RWPE1 (cell line): ENCODE data around the gene CIAPIN1.
"Not testable (repeated sequence)": the region's sequence is repeated elsewhere in the genome, so short reads cannot be mapped to it uniquely, and the experiment has no call there.

ENCODE experiments used
- CTCF ChIA-PET: fragments of 350-600 bp; sonication (Branson Sonifier 250); formaldehyde crosslinking; extraction: SDS; loops from one replicate; lab custom pipeline; 2021; lab: Yijun Ruan, JAX
- POLR2A ChIA-PET: fragments of 400-600 bp; formaldehyde crosslinking; extraction: SDS; loops from one replicate; lab custom pipeline; 2020; ENCODE audit warnings: antibody characterized with exemption; ENCODE audit not compliant: low non-redundant PET; lab: Yijun Ruan, JAX
- DNase-seq: peaks from one replicate; pipeline ENCODE4 v3.0.0; 2012; ENCODE audit warnings: low spot score
- H3K27ac ChIP-seq: fragments of 450-650 bp; 2 replicates; pipeline ENCODE4 v1.5.1; 2017
- CTCF ChIP-seq: fragments of 450-650 bp; conservative IDR thresholded peaks from 2 replicates; pipeline ENCODE4 v1.5.1; 2017; ENCODE audit warnings: low read depth, mild to moderate bottlenecking

CIAPIN1 gene

GRCh38 chr16:57445510-57445909, 1.7 kb downstream of the CIAPIN1 start:
- DNase-seq, result no peak
- ChIA-PET POLR2A (no interaction called here), CTCF (no interaction called here)
- no peak for TF ChIP-seq CTCF
- peak overlapping the region; percentile 12 for H3K27ac ChIP-seq

GRCh38 chr16:57444711-57445110, 2.5 kb downstream of the CIAPIN1 start:
- ChIA-PET POLR2A (no interaction called here), CTCF (no interaction called here)
- no peak overlapping the region for H3K27ac ChIP-seq
- TF ChIP-seq CTCF, result no peak
- DNase-seq, result peak; percentile 20

GRCh38 chr16:57440551-57440950, 6.6 kb downstream of the CIAPIN1 start:
- DNase-seq, H3K27ac ChIP-seq, POLR2A ChIA-PET: not testable (repeated sequence)
- CTCF ChIA-PET, result interaction anchor here (0.6 kb wide), 1 partner anchor 407 kb away, joined by 3 read pairs; no protein-coding TSS in a partner anchor

- DNase-seq, POLR2A ChIA-PET, CTCF ChIA-PET, H3K27ac ChIP-seq: not testable (repeated sequence)
Observed at GRCh38 chr16:57439947-57440346, 7.2 kb downstream of the CIAPIN1 start.

- DNase-seq, result no peak
- TF ChIP-seq CTCF, result no peak
- no peak overlapping the region for H3K27ac ChIP-seq
- ChIA-PET CTCF (no interaction called here), POLR2A (no interaction called here)
Observed at GRCh38 chr16:57435838-57436237, 11.3 kb downstream of the CIAPIN1 start.

- TF ChIP-seq CTCF, result no peak
- CTCF ChIA-PET, result interaction anchor here (0.6 kb wide), 1 partner anchor 215 kb away, joined by 3 read pairs; no protein-coding TSS in a partner anchor
- no peak for DNase-seq
- no peak overlapping the region for H3K27ac ChIP-seq
- POLR2A ChIA-PET, result no interaction called here
Observed at GRCh38 chr16:57434003-57434402, 13.2 kb downstream of the CIAPIN1 start.

- TF ChIP-seq CTCF, result no peak
- no peak for DNase-seq
- CTCF ChIA-PET, result interaction anchor here (1.5 kb wide), 1 partner anchor 11 kb away, joined by 5 read pairs; no protein-coding TSS in a partner anchor
- no peak overlapping the region for H3K27ac ChIP-seq
- POLR2A ChIA-PET, result no interaction called here
Observed at GRCh38 chr16:57432989-57433388, 14.2 kb downstream of the CIAPIN1 start.

GRCh38 chr16:57432505-57432904, 14.7 kb downstream of the CIAPIN1 start:
- TF ChIP-seq CTCF, result no peak
- CTCF ChIA-PET, result interaction anchor here (1.0 to 1.5 kb wide), 2 partner anchors 10 to 12 kb away, joined by 5 to 6 read pairs; no protein-coding TSS in a partner anchor
- no peak for DNase-seq
- H3K27ac ChIP-seq, result no peak overlapping the region
- POLR2A ChIA-PET, result no interaction called here
